GM12892 (cell line): ENCODE data around the gene XYLT1.

ENCODE experiments used
- POLR2A ChIP-seq: IDR thresholded peaks from 2 replicates; pipeline ENCODE4 v1.6.1; 2011; ENCODE audit warnings: low read depth, low read length, control low read depth
- POLR2AphosphoS5 ChIP-seq: IDR thresholded peaks from 2 replicates; pipeline ENCODE4 v1.6.1; 2011; ENCODE audit warnings: low read depth, low read length, control low read depth

GRCh38 chr16:17159617-17160016 lies 311.1 kb downstream of the XYLT1 start:
- TF ChIP-seq POLR2A (no peak), POLR2AphosphoS5 (no peak)
